ENCODE data around the gene ZNF598.

The ZNF598 gene

DNA sequence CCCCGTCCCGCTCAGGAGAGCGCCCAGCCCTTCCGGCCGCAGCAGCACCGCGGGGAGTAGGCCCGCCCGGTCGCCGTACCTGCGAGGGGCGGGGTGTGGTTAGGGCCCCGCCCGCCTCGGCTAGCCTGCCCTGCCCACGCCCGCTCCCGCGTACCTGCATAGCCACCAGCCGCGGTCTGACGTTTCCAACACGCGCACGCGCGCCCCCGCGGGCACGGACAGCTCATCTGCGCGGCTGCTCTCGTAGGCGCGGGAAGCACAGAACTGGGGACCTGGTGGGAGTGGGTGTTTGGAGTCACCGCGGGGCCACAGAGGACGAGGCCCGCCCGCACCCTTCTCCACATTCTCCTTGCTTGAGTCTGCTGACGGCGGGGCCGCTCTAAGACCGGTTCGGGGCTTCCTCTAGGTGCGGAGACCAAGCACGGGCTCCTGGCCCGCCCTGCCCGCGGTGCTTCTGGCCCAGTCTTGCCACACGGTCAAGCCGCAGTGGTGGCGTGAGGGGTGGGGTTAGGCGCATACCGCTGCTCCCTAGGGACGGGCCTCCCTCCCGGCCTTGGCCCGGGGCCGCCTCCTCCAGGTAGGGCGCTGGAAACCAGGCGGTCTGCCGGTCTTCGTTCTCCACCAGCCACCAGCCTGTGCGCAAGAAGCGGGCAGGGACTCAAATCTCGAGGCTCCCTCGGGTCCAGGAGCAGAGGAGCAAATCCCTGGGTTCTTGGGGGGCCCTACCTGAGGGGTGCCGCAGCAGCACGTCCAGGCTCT lies 30.2 kb downstream of the ZNF598 start:
- Histone ChIP-seq H3K27ac (ENCODE audit: low read length) (no peak overlapping the region), H3K9me3 (ENCODE audit: insufficient read depth, low read length, severe bottlenecking) (no peaks in the 10 kb centered on the region), H3K79me2 (ENCODE audit: insufficient read depth, low read length) (peaks cover 16% of the 10 kb centered on the region), H3K4me2 (ENCODE audit: insufficient read depth, low read length) (no peak overlapping the region), H2AFZ (ENCODE audit: low read depth, low read length) (no peak overlapping the region), H3K9ac (ENCODE audit: low read depth, low read length) (no peak overlapping the region), H3K36me3 (ENCODE audit: insufficient read depth, low read length) (peaks cover 48% of the 10 kb centered on the region), H3K4me1 (ENCODE audit: insufficient read depth, low read length) (peaks cover 13% of the 10 kb centered on the region), H3K4me3 (ENCODE audit: low read depth in 1 of 2, low read length in 2 of 2) (no peak overlapping the region), H4K20me1 (ENCODE audit: insufficient read depth, low read length) (peaks cover 15% of the 10 kb centered on the region), H3K27me3 (ENCODE audit: insufficient read depth, low read length, poor library complexity) (peaks cover 14% of the 10 kb centered on the region)
- ATAC-seq (ENCODE audit: insufficient read depth, low read depth) (no peak), DNase-seq (no peak)
- no peak for TF ChIP-seq EZH2 (IDR thresholded peaks at IDR 0.05; ENCODE audit: borderline replicate concordance, low read depth, low read length, severe bottlenecking)
- TF ChIP-seq, protein P1, sequence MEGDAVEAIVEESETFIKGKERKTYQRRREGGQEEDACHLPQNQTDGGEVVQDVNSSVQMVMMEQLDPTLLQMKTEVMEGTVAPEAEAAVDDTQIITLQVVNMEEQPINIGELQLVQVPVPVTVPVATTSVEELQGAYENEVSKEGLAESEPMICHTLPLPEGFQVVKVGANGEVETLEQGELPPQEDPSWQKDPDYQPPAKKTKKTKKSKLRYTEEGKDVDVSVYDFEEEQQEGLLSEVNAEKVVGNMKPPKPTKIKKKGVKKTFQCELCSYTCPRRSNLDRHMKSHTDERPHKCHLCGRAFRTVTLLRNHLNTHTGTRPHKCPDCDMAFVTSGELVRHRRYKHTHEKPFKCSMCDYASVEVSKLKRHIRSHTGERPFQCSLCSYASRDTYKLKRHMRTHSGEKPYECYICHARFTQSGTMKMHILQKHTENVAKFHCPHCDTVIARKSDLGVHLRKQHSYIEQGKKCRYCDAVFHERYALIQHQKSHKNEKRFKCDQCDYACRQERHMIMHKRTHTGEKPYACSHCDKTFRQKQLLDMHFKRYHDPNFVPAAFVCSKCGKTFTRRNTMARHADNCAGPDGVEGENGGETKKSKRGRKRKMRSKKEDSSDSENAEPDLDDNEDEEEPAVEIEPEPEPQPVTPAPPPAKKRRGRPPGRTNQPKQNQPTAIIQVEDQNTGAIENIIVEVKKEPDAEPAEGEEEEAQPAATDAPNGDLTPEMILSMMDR (IDR thresholded peaks at IDR 0.05; ENCODE audit: borderline replicate concordance, extremely low read depth, low read length, poor library complexity, severe bottlenecking), result no peak

DNA sequence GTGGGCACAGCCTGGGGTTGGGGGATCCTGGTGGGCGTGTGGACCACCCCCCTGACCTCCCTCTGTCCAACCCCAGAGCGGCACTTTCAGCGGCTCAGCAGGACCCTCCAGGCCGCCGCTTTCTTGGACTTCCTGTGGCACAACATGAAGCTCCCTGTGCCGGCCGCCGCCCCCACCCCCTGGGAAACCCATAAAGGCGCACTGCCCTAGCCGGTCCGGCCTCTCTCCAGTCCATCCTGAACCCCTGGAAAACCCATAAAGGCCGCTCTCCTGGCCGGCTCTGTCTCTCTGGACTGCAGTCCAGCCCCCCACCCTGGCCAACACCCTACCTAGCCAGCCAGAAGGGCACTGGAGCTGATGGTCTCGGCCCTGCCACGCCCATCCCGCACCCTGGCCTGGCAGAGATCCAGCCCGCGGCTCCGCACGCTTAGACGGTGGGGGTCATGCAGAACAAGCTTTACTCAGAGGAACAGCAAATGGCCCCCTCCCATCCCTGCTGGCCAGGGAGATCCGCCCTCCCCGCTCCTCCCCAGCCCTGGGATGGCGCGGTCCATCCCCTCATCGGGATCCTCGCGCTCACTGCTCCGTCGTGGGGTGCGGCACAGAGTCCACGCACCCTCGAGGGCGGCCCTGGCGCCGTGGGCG lies 31.0 kb downstream of the ZNF598 start:
- peaks cover 18% of the 10 kb centered on the region for H3K79me2 ChIP-seq (ENCODE audit: insufficient read depth, low read length)
- H3K9ac ChIP-seq (ENCODE audit: low read depth, low read length), result no peak overlapping the region
- peaks cover 19% of the 10 kb centered on the region for H3K4me1 ChIP-seq (ENCODE audit: insufficient read depth, low read length)
- H2AFZ ChIP-seq (ENCODE audit: low read depth, low read length), result no peak overlapping the region
- peaks cover 24% of the 10 kb centered on the region for H4K20me1 ChIP-seq (ENCODE audit: insufficient read depth, low read length)
- ATAC-seq (ENCODE audit: insufficient read depth, low read depth) (no peak), DNase-seq (no peak)
- H3K4me3 ChIP-seq (ENCODE audit: low read depth in 1 of 2, low read length in 2 of 2), result no peak overlapping the region
- peaks cover 13% of the 10 kb centered on the region for H3K27me3 ChIP-seq (ENCODE audit: insufficient read depth, low read length, poor library complexity)
- no peak overlapping the region for H3K27ac ChIP-seq (ENCODE audit: low read length)
- H3K9me3 ChIP-seq (ENCODE audit: insufficient read depth, low read length, severe bottlenecking), result no peaks in the 10 kb centered on the region
- peaks cover 54% of the 10 kb centered on the region for H3K36me3 ChIP-seq (ENCODE audit: insufficient read depth, low read length)
- TF ChIP-seq, protein P1 (IDR thresholded peaks at IDR 0.05; ENCODE audit: borderline replicate concordance, extremely low read depth, low read length, poor library complexity, severe bottlenecking), result no peak
- H3K4me2 ChIP-seq (ENCODE audit: insufficient read depth, low read length), result no peak overlapping the region

DNA sequence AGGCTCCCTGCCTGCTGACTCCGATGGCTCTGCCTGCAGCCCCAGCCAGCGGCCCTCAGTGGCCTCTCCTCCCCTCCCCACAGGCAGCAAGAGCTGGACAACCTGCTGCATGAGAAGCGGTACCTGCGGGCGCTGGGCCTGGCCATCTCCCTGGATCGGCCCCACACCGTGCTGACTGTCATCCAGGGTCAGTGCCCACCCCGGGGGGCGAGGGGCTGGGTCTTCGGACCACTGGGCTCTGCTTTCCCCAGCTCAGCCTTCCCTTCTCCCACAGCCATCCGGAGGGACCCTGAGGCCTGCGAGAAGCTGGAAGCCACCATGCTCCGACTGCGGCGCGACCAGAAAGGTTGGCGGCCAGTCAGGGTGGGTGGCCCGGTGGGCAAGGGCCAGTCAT lies 31.7 kb downstream of the ZNF598 start:
- peaks cover 22% of the 10 kb centered on the region for H3K79me2 ChIP-seq (ENCODE audit: insufficient read depth, low read length)
- ATAC-seq (ENCODE audit: insufficient read depth, low read depth), result no peak
- no peak for DNase-seq
- no peaks in the 10 kb centered on the region for H3K9me3 ChIP-seq (ENCODE audit: insufficient read depth, low read length, severe bottlenecking)
- H3K9ac ChIP-seq (ENCODE audit: low read depth, low read length), result no peak overlapping the region
- no peak for TF ChIP-seq EZH2 (IDR thresholded peaks at IDR 0.05; ENCODE audit: borderline replicate concordance, low read depth, low read length, severe bottlenecking)
- TF ChIP-seq, protein P1 (IDR thresholded peaks at IDR 0.05; ENCODE audit: borderline replicate concordance, extremely low read depth, low read length, poor library complexity, severe bottlenecking), result no peak
- peaks cover 19% of the 10 kb centered on the region for H3K4me1 ChIP-seq (ENCODE audit: insufficient read depth, low read length)
- no peak overlapping the region for H2AFZ ChIP-seq (ENCODE audit: low read depth, low read length)
- H3K27ac ChIP-seq (ENCODE audit: low read length), result no peak overlapping the region
- H3K4me3 ChIP-seq (ENCODE audit: low read depth in 1 of 2, low read length in 2 of 2), result no peak overlapping the region
- peaks cover 28% of the 10 kb centered on the region for H4K20me1 ChIP-seq (ENCODE audit: insufficient read depth, low read length)
- no peak overlapping the region for H3K4me2 ChIP-seq (ENCODE audit: insufficient read depth, low read length)
- H3K36me3 ChIP-seq (ENCODE audit: insufficient read depth, low read length), result peaks cover 54% of the 10 kb centered on the region
- H3K27me3 ChIP-seq (ENCODE audit: insufficient read depth, low read length, poor library complexity), result peaks cover 6% of the 10 kb centered on the region

Measured in DND-41 (cell line).